C4-2B (cell line): Measurements from ENCODE around the gene STXBP4.

ENCODE experiments used
- CTCF ChIP-seq: fragments of 450-650 bp; conservative IDR thresholded peaks from 2 replicates; pipeline ENCODE4 v1.5.1; 2017; ENCODE audit warnings: mild to moderate bottlenecking
- ZFX ChIP-seq: fragments of 450-650 bp; IDR thresholded peaks from 2 replicates; pipeline ENCODE4 v1.6.1; 2017

DNA sequence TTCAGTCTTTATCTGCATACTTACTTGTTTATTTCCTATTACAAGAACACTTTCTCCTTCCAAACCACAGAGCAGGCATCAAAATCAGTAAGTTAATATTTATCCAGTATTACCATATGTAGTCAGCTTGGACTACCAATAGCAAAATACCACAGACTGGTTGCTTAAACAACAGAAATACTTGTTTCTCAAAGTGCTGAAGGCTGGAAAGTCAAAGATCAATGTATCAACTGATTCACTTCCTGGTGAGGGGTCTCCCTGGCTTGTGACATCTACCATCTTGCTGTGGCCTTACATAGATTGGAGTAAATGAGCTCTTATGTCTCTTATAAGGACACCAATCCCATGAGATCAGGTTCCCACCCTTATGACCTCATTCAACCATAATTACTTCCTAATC lies 2.6 kb downstream of the STXBP4 start:
- TF ChIP-seq CTCF: no peak
- no peak for TF ChIP-seq ZFX
